ENCODE results near the gene AMT.

The AMT gene

GRCh38 chr3:49422379-49423248 is at the start of gene AMT:
Gene AMT (minus strand): TSS chr3:49422473. CDS start chr3:49422450, 23 bp downstream.
- DNase-seq (ENCODE audit: low spot score): no peak

GRCh38 chr3:49470714-49471420 is 48.6 kb upstream of the AMT start:
- DNase-seq (ENCODE audit: low spot score): peak; percentile 40

- DNase-seq (ENCODE audit: low spot score): peak; percentile 98
Measured at GRCh38 chr3:49469936-49470713, 47.9 kb upstream of the AMT start, which contains the start of gene DAG1. Gene DAG1 (plus strand): TSS chr3:49470267. CDS start chr3:49510535, 40,268 bp downstream.

GRCh38 chr3:49469037-49469935 is 47.0 kb upstream of the AMT start:
- DNase-seq (ENCODE audit: low spot score): peak; percentile 79

- DNase-seq (ENCODE audit: low spot score): no peak
Measured at GRCh38 chr3:49466085-49466484, 43.8 kb upstream of the AMT start.

GRCh38 chr3:49465270-49466034 is 43.2 kb upstream of the AMT start:
- no peak for DNase-seq (ENCODE audit: low spot score)

- DNase-seq (ENCODE audit: low spot score): peak; percentile 66
Measured at GRCh38 chr3:49462222-49462621, 39.9 kb upstream of the AMT start.

GRCh38 chr3:49461443-49462171 is 39.3 kb upstream of the AMT start:
- no peak for DNase-seq (ENCODE audit: low spot score)

GRCh38 chr3:49460956-49461355 is 38.7 kb upstream of the AMT start:
- DNase-seq (ENCODE audit: low spot score): no peak

- no peak for DNase-seq (ENCODE audit: low spot score)
Measured at GRCh38 chr3:49460188-49460890, 38.1 kb upstream of the AMT start.

GRCh38 chr3:49456466-49456865 is 34.2 kb upstream of the AMT start:
- DNase-seq (ENCODE audit: low spot score): no peak

GRCh38 chr3:49454898-49455681 is 32.8 kb upstream of the AMT start:
- DNase-seq (ENCODE audit: low spot score): no peak

GRCh38 chr3:49454458-49454857 is 32.2 kb upstream of the AMT start:
- DNase-seq (ENCODE audit: low spot score): no peak

GRCh38 chr3:49453621-49454020 is 31.3 kb upstream of the AMT start:
- DNase-seq (ENCODE audit: low spot score): no peak

- no peak for DNase-seq (ENCODE audit: low spot score)
Measured at GRCh38 chr3:49445391-49445790, 23.1 kb upstream of the AMT start.

GRCh38 chr3:49434731-49435130 is 12.5 kb upstream of the AMT start:
- DNase-seq (ENCODE audit: low spot score): no peak

GRCh38 chr3:49428752-49429080 is 6.4 kb upstream of the AMT start:
- DNase-seq (ENCODE audit: low spot score): no peak

GRCh38 chr3:49427586-49427985 is 5.3 kb upstream of the AMT start:
- peak; percentile 32 for DNase-seq (ENCODE audit: low spot score)

GRCh38 chr3:49424816-49425215 is 2.5 kb upstream of the AMT start:
- DNase-seq (ENCODE audit: low spot score): no peak
